NCI-H82 (cell line): ENCODE measurements around the gene TRIM49C.
"Not testable (repeated sequence)": the region's sequence is repeated elsewhere in the genome, so short reads cannot be mapped to it uniquely, and the experiment has no call there.

ENCODE experiments used
- DNase-seq: peaks from one replicate; lab custom pipeline; 2025; lab: John Stamatoyannopoulos, UW

TRIM49C gene

GRCh38 chr11:90030806-90031205 lies at the start of gene TRIM49C:
Gene TRIM49C (plus strand): TSS chr11:90031106. CDS start chr11:90035212, 4,106 bp downstream.
- DNase-seq, result not testable (repeated sequence)

- DNase-seq, result not testable (repeated sequence)
Observed at GRCh38 chr11:90024184-90024583, 6.7 kb upstream of the TRIM49C start.

GRCh38 chr11:90051591-90052209 lies 20.8 kb downstream of the TRIM49C start:
- not testable (repeated sequence) for DNase-seq

GRCh38 chr11:90052311-90052710 lies 21.4 kb downstream of the TRIM49C start:
- not testable (repeated sequence) for DNase-seq

GRCh38 chr11:90053545-90053944 lies 22.6 kb downstream of the TRIM49C start:
- not testable (repeated sequence) for DNase-seq

GRCh38 chr11:90085650-90086049 lies 54.7 kb downstream of the TRIM49C start, which contains the start of gene UBTFL1:
Gene UBTFL1 (plus strand): TSS chr11:90085950. CDS start chr11:90085950, 0 bp downstream.
- not testable (repeated sequence) for DNase-seq

GRCh38 chr11:90088731-90089130 lies 57.8 kb downstream of the TRIM49C start:
- DNase-seq, result not testable (repeated sequence)
